H1 (cell line): Measurements from ENCODE around the gene CYP26A1. TPM values are rescaled to one million over a fixed set of nuclear protein-coding genes. Genes with fewer than 3 reads are reported as not detected.

Experiments
- ASH2L ChIP-seq: fragments of 200-600, 300-600 bp; sonication (generic); IDR thresholded peaks from one replicate; pipeline ENCODE4 v1.7.1; 2017; ENCODE audit warnings: low read length
- BCL11A ChIP-seq, 2 experiments: IDR thresholded peaks; one replicate each; pipeline ENCODE4 v1.6.1; 2011; ENCODE audit warnings: low read depth in 2 of 2, low read length in 2 of 2, mild to moderate bottlenecking in 2 of 2
- CREB1 ChIP-seq: IDR thresholded peaks from 2 replicates; pipeline ENCODE4 v1.6.1; 2012; ENCODE audit warnings: inconsistent platforms
- HDAC6 ChIP-seq: IDR thresholded peaks from one replicate; pipeline ENCODE4 v1.7.1; 2012; ENCODE audit warnings: low read depth, mild to moderate bottlenecking, inconsistent platforms, low read length, moderate library complexity
- MAFK ChIP-seq: IDR thresholded peaks from 2 replicates; pipeline ENCODE4 v1.6.1; 2012; ENCODE audit warnings: low read depth, mild to moderate bottlenecking, improper control_type of control experiment, low read length
- SIRT6 ChIP-seq: IDR thresholded peaks from one replicate; pipeline ENCODE4 v1.7.1; 2012; ENCODE audit warnings: low read length, inconsistent platforms
- SIX5 ChIP-seq: IDR thresholded peaks from 2 replicates; pipeline ENCODE4 v1.6.1; 2011; ENCODE audit warnings: mild to moderate bottlenecking, low read depth, low read length
- TAF1 ChIP-seq: IDR thresholded peaks from 2 replicates; pipeline ENCODE4 v1.6.1; 2011; ENCODE audit warnings: mild to moderate bottlenecking, low read depth, low read length
- polyA plus RNA-seq, 7 experiments: library from polyadenylated mRNA; depleted of rRNA in 3 of 7; stranded (reverse) in 5 of 7; unstranded in 2 of 7; fragments of >200 nt in 5 of 7; fragments of 200-250 nt in 2 of 7; gene quantifications; 1 replicate in 5 of 7; 2 replicates in 1 of 7; 4 replicates in 1 of 7; pipeline versions ENCODE4 v1.2.1 to v1.2.3, GENCODE V29; 2011 to 2013; ENCODE audit warnings: missing spikeins in 2 of 7, mixed read lengths in 2 of 7
- total RNA-seq: library from RNA; stranded (reverse); fragmentation: NEBNext Ultra II Directional; extraction: Animal tissue kit (Norgen Biotek cat#: 25700); gene quantifications from 2 replicates; pipeline ENCODE4 v1.2.1, GENCODE V29; 2021
- TF ChIP-seq, protein P1 (sequence below): IDR thresholded peaks from 2 replicates; pipeline ENCODE4 v1.6.1; 2012; ENCODE audit warnings: low read length, inconsistent platforms
- TF ChIP-seq, protein P2 (sequence below): fragments of 300-600 bp; sonication (generic); IDR thresholded peaks from 2 replicates; pipeline ENCODE4 v1.7.1; 2012; ENCODE audit warnings: low read length, moderate library complexity, mild to moderate bottlenecking, inconsistent platforms; ENCODE audit not compliant: insufficient replicate concordance

CYP26A1 gene
- total and polyA plus RNA-seq, 2 of the 8 experiments (the other 6 are each of a cell fraction or from before 2014, with no cell fraction given) = 5.0 to 9.1 TPM

DNA sequence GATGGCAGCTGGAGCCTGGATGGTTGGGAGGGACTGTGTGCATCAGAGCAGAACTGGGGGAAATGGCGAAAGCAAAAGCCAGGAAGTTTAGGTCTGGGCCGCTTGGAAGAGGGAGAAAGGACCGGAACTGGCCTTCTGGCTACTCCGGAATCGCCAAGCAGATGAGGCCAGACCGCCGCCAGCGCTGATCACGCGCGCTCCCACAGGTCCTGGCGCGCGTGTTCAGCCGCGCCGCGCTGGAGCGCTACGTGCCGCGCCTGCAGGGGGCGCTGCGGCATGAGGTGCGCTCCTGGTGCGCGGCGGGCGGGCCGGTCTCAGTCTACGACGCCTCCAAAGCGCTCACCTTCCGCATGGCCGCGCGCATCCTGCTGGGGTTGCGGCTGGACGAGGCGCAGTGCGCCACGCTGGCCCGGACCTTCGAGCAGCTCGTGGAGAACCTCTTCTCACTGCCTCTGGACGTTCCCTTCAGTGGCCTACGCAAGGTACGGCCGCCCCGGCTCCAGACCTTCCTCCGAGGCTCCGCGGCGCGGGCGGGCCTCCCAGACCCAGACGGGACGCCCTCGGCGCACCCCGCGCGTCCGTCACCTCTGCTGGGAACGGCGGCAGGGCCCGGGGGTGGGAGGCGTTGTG lies 11.1 kb upstream of the CYP26A1 start (continued):
- no peak for TF ChIP-seq TAF1
- no peak for TF ChIP-seq SIRT6
- TF ChIP-seq BCL11A (IDR thresholded peaks at IDR 0.05; ENCODE audit: low read depth in 2 of 2, low read length in 2 of 2) = no peak
- TF ChIP-seq MAFK = no peak
- TF ChIP-seq SIX5 = no peak
- TF ChIP-seq HDAC6 = no peak
- peak; percentile 51; the same call in 1 of the 2 replicates for TF ChIP-seq CREB1
- TF ChIP-seq, protein P1, sequence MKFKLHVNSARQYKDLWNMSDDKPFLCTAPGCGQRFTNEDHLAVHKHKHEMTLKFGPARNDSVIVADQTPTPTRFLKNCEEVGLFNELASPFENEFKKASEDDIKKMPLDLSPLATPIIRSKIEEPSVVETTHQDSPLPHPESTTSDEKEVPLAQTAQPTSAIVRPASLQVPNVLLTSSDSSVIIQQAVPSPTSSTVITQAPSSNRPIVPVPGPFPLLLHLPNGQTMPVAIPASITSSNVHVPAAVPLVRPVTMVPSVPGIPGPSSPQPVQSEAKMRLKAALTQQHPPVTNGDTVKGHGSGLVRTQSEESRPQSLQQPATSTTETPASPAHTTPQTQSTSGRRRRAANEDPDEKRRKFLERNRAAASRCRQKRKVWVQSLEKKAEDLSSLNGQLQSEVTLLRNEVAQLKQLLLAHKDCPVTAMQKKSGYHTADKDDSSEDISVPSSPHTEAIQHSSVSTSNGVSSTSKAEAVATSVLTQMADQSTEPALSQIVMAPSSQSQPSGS = no peak
- peak; percentile 26 for TF ChIP-seq ASH2L
- TF ChIP-seq, protein P2, sequence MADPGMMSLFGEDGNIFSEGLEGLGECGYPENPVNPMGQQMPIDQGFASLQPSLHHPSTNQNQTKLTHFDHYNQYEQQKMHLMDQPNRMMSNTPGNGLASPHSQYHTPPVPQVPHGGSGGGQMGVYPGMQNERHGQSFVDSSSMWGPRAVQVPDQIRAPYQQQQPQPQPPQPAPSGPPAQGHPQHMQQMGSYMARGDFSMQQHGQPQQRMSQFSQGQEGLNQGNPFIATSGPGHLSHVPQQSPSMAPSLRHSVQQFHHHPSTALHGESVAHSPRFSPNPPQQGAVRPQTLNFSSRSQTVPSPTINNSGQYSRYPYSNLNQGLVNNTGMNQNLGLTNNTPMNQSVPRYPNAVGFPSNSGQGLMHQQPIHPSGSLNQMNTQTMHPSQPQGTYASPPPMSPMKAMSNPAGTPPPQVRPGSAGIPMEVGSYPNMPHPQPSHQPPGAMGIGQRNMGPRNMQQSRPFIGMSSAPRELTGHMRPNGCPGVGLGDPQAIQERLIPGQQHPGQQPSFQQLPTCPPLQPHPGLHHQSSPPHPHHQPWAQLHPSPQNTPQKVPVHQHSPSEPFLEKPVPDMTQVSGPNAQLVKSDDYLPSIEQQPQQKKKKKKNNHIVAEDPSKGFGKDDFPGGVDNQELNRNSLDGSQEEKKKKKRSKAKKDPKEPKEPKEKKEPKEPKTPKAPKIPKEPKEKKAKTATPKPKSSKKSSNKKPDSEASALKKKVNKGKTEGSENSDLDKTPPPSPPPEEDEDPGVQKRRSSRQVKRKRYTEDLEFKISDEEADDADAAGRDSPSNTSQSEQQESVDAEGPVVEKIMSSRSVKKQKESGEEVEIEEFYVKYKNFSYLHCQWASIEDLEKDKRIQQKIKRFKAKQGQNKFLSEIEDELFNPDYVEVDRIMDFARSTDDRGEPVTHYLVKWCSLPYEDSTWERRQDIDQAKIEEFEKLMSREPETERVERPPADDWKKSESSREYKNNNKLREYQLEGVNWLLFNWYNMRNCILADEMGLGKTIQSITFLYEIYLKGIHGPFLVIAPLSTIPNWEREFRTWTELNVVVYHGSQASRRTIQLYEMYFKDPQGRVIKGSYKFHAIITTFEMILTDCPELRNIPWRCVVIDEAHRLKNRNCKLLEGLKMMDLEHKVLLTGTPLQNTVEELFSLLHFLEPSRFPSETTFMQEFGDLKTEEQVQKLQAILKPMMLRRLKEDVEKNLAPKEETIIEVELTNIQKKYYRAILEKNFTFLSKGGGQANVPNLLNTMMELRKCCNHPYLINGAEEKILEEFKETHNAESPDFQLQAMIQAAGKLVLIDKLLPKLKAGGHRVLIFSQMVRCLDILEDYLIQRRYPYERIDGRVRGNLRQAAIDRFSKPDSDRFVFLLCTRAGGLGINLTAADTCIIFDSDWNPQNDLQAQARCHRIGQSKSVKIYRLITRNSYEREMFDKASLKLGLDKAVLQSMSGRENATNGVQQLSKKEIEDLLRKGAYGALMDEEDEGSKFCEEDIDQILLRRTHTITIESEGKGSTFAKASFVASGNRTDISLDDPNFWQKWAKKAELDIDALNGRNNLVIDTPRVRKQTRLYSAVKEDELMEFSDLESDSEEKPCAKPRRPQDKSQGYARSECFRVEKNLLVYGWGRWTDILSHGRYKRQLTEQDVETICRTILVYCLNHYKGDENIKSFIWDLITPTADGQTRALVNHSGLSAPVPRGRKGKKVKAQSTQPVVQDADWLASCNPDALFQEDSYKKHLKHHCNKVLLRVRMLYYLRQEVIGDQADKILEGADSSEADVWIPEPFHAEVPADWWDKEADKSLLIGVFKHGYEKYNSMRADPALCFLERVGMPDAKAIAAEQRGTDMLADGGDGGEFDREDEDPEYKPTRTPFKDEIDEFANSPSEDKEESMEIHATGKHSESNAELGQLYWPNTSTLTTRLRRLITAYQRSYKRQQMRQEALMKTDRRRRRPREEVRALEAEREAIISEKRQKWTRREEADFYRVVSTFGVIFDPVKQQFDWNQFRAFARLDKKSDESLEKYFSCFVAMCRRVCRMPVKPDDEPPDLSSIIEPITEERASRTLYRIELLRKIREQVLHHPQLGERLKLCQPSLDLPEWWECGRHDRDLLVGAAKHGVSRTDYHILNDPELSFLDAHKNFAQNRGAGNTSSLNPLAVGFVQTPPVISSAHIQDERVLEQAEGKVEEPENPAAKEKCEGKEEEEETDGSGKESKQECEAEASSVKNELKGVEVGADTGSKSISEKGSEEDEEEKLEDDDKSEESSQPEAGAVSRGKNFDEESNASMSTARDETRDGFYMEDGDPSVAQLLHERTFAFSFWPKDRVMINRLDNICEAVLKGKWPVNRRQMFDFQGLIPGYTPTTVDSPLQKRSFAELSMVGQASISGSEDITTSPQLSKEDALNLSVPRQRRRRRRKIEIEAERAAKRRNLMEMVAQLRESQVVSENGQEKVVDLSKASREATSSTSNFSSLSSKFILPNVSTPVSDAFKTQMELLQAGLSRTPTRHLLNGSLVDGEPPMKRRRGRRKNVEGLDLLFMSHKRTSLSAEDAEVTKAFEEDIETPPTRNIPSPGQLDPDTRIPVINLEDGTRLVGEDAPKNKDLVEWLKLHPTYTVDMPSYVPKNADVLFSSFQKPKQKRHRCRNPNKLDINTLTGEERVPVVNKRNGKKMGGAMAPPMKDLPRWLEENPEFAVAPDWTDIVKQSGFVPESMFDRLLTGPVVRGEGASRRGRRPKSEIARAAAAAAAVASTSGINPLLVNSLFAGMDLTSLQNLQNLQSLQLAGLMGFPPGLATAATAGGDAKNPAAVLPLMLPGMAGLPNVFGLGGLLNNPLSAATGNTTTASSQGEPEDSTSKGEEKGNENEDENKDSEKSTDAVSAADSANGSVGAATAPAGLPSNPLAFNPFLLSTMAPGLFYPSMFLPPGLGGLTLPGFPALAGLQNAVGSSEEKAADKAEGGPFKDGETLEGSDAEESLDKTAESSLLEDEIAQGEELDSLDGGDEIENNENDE = no peak
